Inferior parietal cortex (tissue), 1 donor: ENCODE measurements around the gene GJC2.
A peak's percentile ranks its signal among the peaks of the same experiment; 100 is the strongest.
"Not testable (repeated sequence)": the region's sequence is repeated elsewhere in the genome, so short reads cannot be mapped to it uniquely, and the experiment has no call there.

ENCODE experiments used
- DNase-seq: peaks from one replicate; pipeline ENCODE4 v3.0.0-alpha.2; 2016; ENCODE audit errors: extremely low spot score

The GJC2 gene

DNA sequence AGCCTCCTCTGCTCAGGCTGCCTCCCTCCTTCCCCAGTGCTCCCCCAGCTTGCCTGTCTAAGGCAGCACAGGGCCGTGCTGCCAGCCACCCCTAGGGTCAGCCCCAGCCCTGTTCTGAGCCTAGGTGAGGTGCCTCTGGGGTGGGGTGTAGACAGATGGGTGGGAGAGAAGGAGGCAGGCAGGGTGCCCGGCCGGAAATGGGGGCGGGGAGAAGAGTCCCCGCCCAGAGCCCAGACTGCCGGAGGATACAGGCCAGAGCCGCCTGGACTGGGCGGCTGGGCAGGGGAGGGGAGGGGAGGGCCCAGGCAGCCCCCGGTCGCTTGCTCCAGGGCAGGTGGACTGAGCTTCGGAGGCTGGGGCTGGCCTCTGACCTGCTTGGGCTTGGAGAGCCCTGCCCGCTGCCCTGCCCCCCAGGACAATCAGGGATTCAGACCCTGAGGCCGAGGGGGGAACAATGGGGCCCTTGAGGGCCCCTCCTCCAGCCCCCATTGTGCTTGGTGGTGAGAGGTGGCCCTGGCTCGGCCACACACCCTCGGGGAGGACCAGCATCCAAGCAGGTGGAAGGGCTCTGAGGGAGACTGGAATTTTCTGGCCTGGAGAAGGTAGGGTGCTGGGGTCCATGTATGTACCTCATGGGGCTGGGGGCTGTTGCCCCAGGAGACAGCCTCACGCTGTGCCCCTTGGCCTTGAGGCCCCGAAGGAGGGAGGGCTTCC, at the start of gene GJC2:
Gene GJC2, plus strand, starts transcription at position 525 of the 714 bp plus-strand sequence. CDS start 7,829 bp downstream, outside the sequence.
- DNase-seq: peak; percentile 35

DNA sequence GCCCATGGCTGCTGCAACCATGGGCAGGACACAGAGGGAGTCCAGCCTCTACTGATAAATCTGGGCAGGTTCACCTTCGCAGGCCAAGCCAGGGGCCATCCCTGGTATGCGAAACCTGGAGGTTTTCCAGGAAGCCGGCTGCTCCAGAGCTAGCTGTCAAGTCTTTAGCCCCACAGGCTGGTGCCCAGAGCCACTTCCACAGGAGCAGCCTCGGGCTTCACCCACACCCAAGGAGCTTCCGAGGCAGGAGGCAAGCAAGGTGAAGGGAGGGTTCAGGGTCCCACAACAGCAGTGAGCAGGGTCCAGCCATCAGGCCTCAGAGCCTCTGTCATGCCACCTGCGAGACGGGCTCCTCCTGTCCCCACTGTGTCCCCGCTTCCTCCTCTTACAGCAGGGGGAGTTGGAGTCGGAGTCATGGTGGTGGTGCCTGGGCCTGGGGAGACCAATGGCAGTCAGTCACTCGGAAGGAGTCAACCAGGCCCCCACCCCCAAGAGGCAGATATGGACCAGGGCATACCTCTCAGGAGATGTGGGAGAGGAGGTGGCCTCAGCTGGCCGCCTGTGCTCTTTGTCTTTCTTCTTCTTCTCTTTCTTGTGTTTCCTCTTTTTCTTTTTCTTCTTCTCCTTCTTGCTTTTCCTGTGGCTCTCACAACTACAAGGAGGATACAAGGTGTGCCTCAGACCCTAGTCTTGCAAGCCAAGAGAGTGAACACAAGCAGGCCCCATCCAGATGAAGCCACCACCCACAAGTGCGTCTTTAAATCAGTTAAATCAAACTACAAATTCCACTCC, 48.7 kb upstream of the GJC2 start:
- DNase-seq: no peak

DNA sequence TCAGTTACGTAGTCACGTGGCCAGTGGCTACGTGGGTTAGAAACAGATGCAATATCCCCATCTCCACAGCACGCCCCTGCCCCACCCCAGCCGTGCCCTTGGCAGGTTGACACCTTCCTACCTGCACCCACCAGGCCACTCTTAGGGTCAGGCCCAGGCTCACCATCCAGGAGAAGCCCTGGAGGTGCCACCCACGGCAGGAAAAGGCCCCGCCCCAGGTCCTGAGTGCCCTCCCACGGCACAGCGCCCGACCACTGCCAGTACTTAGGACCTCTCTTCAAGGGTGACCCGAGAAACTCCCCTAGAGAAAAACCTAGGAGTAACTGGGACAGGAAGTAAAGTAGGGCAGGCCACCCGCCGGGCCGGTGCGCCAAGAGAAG, 48.1 kb upstream of the GJC2 start:
- DNase-seq: no peak

DNA sequence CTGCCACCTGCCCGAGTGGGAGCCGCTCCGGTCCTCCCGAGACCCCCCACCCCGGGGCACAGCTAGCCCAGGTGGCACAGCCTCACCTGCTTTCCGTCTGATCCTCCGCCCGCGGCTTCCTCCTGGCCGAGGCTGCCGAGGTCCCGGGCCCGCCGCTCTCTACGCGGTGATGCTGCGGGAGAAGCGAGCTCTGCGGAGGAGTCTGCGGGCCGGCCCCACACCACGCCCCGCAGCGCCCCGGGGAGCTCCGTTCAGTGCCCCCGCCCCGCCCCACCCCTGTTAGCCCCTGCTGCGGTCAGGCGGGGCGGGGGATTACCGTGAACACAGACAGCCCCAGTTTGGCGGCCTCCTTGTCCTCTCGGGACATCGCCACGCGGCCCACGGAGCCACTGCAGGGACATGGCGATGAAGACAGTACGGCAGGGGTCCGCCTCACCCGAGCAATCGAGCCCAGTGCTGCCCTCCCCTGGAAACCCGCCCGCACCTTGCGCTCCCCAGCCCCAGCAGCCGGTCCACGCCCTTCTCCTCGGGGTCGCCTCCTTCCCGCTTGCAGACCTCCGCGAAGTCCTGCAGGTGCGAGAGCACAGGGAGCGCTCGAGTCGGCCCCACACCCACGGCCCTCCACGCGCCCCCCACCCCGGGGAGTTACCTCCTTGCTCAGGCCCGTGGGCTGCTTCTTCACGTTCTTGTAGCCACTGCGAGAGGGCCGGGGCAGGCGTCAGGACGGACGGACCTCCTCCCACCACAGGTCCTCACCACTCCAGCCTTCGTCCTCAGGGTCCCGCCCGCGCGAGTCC, 47.5 kb upstream of the GJC2 start:
- no peak for DNase-seq

DNA sequence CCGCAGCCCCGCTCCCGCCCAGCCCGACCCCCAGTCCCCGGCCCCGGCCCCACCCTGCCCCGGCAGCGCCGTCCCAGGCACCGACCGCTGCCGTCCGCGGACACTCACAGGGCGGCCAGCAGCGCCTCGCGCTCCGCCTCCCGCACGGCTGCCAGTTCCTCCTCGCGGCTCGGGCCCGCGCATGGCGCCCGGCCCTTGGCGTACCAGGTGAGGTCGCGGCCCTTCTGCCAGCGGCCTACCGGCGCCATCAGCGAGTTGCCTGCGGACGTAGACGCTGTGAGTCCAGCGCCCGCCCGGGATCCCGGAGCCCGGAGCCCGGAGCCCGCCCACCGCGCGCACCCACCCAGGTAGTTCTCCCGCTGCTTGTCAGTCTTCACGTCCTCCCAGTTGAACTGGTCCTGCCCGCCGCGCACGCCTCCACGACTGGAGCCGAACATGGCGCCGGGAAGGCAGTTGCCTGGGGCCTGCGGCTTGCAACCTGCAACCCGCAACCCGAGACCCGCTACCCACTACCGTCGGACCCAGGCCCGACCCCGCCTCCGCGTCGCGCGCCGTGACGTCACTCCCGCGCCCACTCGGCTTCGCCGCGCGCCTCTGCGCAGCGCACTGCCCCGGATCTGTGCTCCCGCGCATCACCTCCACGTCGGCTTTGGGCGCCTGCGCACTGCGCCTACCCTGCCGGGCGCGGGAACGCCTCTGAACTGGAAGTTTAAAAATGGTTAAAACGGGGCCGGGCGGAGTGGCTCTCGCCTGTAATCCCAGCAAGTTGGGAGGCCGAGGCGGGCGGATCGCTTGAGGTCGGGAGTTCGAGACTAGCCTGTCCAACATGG, 46.7 kb upstream of the GJC2 start, which contains the start of gene C1orf35:
Gene C1orf35, minus strand, starts transcription at position 535 of the 830 bp plus-strand sequence. Its CDS starts 98 bp downstream, at position 437.
- peak; percentile 95 for DNase-seq

DNA sequence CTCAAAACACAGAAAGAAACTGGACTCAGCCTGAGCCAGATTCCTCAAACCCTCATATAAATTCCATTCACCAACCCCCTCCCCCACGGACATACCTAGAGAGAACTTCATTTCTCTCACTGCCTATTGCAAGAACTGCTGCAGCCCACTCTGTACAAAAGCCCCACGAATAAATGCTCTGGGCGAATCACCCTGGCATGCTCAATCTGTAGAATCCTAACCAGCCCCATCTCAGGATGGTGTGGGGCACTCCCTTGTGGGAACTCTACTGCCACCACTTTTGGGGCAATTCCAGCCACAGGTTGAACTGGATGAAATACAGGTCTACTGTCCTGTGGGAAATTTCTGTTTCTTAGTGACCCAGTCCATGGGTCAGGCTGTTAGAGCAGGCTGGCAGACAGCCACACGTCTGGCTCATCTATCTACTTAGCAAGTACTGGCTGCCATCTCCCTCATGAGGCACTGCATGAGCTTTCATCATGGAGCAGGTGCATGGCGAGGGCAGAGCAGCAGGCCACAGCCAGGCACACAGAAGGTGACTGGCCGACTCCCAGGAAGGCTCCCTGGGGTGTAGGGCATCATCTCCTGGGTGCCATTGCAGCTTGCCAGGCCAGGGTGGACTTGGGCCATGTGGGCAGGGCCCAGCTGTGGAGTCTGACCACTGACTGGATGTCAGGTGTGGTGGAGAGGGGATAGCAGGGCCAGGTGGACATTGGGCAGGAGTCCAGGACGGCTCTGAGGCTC, 45.0 kb upstream of the GJC2 start:
- DNase-seq: no peak

DNA sequence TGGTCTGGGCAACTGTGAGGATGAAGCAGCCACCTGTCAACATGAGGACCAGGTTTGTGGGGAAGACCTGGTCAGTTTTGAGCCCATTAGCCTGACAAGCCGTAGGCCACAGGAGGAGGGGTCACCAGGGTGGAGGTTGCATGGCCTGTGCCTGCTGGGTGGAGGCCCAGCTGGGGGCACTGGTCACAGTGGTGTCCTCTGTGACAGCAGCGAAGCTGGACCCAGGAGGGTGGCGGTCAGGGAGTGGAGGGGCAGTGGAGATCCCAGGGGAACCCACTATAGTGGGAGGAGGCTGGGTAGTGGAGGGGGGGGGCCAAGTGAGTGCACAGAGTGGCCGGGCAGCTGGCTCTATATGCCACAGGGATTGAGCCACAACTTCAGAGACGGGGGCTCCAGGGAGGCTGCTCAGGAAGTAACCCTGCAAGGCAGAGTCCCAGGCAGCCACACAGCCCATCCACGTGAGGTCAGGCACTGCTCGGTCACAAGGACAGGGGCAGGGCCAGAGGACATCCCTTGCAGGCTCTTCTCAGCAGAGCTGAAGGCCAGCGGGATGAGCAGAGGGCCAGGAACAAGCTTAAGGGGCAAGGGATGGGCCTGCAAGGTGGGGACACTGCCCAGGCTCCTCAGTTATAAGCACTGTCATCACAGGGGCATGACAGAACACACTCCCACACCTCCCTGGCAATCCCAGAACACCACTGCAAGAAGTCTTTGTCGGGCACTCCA, 44.3 kb upstream of the GJC2 start:
- no peak for DNase-seq

DNA sequence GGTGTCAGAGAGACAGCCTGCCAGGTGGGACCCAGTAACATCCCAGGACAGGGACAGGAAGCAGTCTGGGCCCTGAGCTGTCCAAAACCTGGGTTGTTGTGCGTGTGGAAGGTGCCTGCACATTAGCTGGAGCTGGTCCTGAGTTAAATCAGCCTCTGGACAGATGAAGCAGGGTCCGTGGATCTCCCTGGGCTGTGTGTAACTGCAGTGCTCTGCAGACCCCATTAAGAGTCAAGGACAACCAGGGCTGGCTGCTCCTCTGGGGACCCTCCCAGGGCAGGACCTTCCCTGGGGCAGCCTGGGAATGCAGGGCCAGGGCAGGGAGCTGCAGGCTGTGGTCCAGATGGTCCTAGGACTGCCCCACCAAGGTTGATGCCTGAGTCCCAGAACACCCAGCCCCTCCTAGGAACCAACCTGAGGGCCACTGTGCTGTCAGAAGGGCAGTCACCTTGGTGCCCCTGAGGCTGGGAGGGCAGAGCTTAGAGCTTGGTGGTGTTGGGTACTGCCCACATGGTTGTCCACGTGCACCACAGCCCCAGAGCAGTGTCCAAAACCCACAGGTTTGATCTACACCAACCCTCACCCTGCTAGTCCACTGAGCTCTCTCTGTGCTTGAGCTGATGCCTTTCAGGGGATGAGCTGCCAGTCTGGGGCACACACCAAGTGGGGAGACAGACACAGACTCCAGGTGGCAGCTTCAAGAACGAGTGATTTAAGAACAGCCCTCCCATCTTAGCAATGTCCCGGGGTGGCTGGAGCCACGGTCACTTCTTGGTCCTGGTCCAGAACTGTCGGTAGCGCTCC, 43.5 kb upstream of the GJC2 start:
- DNase-seq: no peak

DNA sequence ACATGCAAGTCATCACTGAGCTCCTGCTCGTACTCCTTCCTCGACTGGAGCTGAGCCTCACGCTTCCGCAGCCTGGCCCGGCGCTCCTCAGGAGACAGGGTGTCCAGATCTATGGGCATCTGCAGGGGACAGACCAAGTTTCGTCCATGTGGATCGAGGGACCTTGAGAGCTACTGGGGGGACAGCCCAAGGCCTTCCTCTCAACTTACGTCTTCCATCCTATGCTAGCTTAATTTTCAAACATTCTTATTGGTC, 43.0 kb upstream of the GJC2 start:
- DNase-seq: no peak

DNA sequence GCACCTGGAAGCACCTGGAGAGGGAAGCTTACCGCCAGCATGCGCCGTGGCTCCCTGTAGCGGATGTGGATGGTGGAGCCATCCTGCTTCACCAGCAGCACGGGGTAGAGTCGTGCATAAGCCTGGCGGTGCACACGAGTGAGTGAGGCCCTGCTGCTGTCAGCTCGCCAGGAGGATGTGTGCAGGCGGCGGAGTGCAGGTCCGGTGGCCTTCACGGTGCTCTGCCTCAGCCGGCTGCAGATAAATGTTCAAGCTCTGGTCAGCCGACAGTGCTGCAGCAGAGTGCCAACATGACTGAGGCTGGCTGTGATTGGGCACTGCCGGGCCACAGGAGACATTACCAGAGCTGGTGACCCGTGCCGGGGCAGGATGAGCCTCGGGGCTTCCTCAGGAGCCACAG, 42.1 kb upstream of the GJC2 start:
- DNase-seq: no peak

DNA sequence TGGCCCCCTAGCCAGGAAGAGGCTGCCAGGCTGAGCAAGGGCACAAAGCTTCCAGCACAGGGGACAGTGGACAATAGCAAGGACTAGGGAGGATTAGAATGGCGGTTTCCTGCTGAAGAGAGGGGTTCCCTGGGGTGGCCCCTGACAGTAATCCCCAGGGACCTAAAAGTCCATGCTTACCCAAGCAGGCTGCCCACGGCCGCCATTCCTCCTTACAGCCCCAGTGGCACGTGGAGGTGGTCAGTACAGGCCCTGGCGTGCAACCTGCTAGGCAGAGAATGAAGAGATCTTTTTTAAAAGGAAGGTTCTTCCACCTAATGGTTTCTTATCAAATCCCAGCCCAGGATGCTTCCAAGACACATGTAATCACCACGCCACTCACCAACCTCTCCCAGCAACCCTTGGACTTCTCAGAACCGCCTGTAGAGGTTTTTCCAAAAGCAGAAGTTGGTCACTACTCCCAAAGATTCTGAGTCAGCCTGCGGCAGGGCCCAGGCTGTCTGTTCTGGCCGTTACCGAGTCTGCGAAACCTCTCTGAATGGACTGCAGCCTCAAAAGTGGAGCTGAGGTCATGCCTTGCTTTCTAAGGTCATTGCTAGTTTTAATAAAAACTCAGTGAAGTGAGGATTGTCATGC, 41.6 kb upstream of the GJC2 start:
- DNase-seq: no peak

DNA sequence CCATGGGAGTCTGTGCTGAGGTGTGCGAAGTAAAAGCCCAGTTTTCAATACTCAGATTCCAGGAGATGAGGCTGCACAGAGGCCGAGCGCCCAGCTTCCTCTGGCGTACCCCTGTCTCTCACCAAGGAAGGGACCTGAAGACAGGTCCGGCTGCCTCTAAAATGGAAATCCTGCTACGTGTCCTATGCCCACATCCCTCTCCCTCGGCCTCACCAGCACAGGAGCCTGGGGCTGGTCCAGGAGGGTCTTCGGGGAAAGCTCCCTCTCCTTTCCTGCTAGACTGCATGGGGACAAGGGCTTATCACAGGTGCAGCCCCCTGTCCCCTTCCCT, 41.0 kb upstream of the GJC2 start:
- DNase-seq: no peak

DNA sequence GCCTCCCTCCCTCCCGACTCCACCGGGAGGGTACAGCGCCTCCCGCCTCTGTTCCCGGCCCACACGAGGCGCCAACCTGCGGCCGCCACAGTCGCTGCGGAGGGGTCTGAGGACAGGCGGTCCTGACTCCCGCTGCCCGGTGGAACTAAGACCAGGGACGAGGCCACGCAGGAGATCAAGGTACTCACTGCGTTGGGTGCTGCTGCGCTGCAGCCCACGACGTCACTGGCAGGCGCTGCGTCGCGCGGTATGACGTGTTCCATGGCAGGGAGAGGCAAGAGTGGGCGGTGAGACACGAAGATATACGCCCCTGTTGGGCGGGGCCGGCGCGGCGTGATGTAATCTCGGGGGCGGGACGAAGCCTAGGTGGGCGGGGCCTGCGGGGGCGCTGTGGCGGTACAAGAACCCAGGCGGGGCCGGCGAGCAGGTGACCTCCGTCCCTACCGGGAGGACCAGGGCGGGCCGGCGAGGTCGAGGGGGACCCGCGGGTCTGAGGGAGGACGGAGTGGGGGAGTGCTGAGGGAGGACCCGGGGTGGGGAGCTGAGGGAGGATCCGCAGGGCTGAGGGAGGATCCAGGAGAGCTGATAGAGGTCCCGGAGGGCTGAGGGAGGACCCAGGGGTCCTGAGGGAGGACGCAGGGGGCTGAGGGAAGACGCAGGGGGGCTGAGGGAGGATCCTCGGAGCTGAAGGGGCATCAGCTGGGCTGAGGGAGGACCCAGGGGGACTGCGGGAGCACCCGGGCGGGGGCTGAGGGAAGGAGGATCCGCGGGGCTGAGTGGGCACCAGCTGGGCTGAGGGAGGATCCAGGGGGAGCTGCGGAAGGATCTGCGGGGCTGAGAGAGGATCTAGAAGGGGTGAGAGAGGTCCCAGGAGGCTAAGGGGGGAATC, 40.4 kb upstream of the GJC2 start, which contains the start of gene MRPL55:
Gene MRPL55, minus strand, starts transcription at position 227 of the 889 bp plus-strand sequence. CDS start 1,039 bp downstream, outside the sequence.
- peak; percentile 99 for DNase-seq

DNA sequence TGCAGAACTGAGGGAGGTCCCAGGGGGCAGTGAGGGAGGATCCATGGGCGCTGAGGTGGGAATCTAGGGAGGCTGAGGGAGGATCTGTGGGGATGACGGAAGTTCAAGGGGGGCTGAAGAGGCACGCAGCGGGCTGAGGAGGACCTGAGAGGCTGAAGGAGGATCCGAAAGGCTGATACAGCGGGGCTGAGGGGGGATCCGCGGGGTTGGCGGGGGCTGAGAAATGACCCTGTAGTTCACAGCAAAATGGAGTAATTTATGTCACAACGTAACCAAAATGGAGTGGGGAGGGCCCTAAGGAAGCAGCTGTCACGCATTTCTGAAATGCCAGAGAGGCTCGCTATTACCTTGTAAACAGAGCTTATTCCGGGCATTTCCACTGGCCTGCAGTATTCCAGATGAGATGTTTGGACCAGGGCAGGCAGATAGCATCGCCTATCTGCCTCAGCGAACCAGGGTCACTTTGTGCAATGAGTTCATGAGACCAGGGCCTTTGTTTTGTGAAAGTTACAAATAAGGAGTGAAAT, 39.7 kb upstream of the GJC2 start:
- DNase-seq: no peak

DNA sequence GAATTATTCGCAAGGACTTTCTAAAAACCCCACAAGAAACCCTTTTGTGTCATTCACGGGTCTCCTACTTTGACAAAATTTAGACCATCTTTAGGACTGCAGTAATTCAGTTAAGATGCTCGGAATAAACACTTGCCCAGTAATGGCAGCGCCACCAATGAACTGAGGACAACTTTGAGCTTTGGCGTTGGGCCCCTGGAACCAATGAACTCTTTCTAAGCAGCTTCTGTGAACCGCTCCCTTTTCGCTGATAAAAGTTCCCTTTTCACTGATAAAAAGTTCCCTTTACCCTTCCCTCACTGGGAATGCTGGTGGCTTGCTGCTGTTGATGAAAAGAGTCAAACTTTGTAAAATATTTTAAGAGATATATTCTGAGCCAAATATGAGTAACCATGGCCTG, 39.2 kb upstream of the GJC2 start:
- no peak for DNase-seq

DNA sequence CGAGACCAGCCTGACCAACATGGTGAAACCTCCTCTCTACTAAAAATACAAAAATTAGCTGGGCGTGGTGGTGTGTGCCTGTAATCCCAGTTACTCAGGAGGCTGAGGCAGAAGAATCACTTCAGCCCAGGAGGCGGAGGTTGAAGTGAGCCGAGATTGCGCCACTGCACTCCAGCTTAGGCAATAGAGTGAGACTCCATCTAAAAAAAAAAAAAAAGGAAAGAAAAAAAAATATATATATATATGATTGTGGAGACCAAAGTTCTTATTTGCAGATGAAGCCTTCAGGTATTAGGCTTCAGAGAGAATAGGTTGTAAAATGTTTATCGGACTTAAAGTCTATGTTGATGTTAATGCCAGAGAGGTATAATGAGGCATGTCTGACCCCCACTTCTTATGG, 38.4 kb upstream of the GJC2 start:
- DNase-seq: not testable (repeated sequence)

DNA sequence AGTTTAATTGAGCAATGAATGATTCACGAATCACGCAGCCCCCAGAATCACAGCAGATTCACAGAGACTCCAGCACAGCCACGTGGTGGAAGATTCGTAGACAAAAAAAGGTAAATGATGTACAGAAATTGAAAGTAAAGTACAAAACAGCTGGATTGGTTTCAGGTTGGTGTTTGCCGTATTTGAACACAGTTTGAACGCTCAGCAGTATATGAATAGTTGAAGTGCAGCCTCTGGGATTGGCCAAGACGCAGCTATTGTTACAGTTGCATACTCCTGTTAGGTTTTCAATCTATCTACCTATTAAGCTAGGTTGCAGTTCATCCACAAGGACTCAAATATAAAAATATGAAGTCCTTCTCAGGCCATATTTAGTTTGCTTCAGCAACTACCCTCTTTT, 37.6 kb upstream of the GJC2 start:
- no peak for DNase-seq

DNA sequence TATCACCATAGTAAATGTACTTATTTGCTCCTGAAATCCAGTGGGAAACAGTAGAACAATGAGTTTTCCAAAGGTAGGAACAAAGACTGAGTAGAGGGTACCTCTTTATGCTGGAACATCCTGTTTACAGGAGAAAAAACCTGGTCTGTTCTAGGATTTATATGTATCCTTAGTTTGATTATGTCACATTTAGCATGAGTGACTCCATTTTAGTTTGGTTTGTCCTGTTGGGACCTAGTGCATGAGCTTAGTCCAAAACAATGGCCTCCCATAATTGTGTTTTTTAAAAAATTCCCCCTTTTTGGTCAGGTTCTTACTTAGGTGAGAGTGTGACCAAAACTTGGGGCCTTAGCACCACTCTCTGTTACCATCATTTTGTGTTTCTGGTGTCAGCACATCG, 37.1 kb upstream of the GJC2 start:
- no peak for DNase-seq
